HG03558 (cell line): ENCODE data around the gene PPIL3.
"Not testable (repeated sequence)": the region's sequence is repeated elsewhere in the genome, so short reads cannot be mapped to it uniquely, and the experiment has no call there.

Experiments used
- ATAC-seq: cut with Tn5 transposase; IDR thresholded peaks from one replicate; pipeline ENCODE4 v1.9.1; 2021; ENCODE audit warnings: moderate number of reproducible peaks; ENCODE audit not compliant: unreplicated experiment; ENCODE audit errors: extremely low read depth

PPIL3 gene

GRCh38 chr2:200888704-200889625 lies at the start of gene PPIL3, which contains the start of gene NIF3L1:
PPIL3 (minus strand) TSS chr2:200889077; CDS start chr2:200887615, 1,462 bp downstream.
NIF3L1 (plus strand) TSS chr2:200889371; CDS start chr2:200891944, 2,573 bp downstream.
- peak; percentile 77 for ATAC-seq

GRCh38 chr2:200930947-200931626 lies 42.2 kb upstream of the PPIL3 start:
- no peak for ATAC-seq

GRCh38 chr2:200929334-200930249 lies 40.7 kb upstream of the PPIL3 start:
- no peak for ATAC-seq

- ATAC-seq: no peak
Measured at GRCh38 chr2:200922439-200922838, 33.6 kb upstream of the PPIL3 start.

GRCh38 chr2:200913654-200914053 lies 24.8 kb upstream of the PPIL3 start:
- no peak for ATAC-seq

- no peak for ATAC-seq
Measured at GRCh38 chr2:200909958-200910357, 21.1 kb upstream of the PPIL3 start.

GRCh38 chr2:200905618-200906296 lies 16.9 kb upstream of the PPIL3 start:
- no peak for ATAC-seq

GRCh38 chr2:200901459-200902072 lies 12.7 kb upstream of the PPIL3 start:
- peak; percentile 91 for ATAC-seq

GRCh38 chr2:200899482-200899881 lies 10.6 kb upstream of the PPIL3 start:
- ATAC-seq: no peak

GRCh38 chr2:200881715-200882249 lies 7.1 kb downstream of the PPIL3 start:
- ATAC-seq: not testable (repeated sequence)

- ATAC-seq: no peak
Measured at GRCh38 chr2:200878289-200878880, 10.5 kb downstream of the PPIL3 start.

- ATAC-seq: no peak
Measured at GRCh38 chr2:200877443-200877842, 11.4 kb downstream of the PPIL3 start.

- no peak for ATAC-seq
Measured at GRCh38 chr2:200873560-200873959, 15.3 kb downstream of the PPIL3 start.

GRCh38 chr2:200871151-200871550 lies 17.7 kb downstream of the PPIL3 start:
- no peak for ATAC-seq

GRCh38 chr2:200869014-200869413 lies 19.9 kb downstream of the PPIL3 start:
- ATAC-seq: no peak

- ATAC-seq: peak; percentile 63
Measured at GRCh38 chr2:200864176-200865034, 24.5 kb downstream of the PPIL3 start, which contains the start of gene CLK1. CLK1 (minus strand) TSS chr2:200864658; CDS start chr2:200861862, 2,796 bp downstream.

GRCh38 chr2:200863782-200864175 lies 25.1 kb downstream of the PPIL3 start:
- no peak for ATAC-seq
